IMR-90 (cell line): ENCODE data around the gene GTF2I.
"Not testable (repeated sequence)": the region's sequence is repeated elsewhere in the genome, so short reads cannot be mapped to it uniquely, and the experiment has no call there.

Experiments
- CTCF ChIP-seq: conservative IDR thresholded peaks from 2 replicates; pipeline ENCODE4 v1.5.1; 2012; ENCODE audit warnings: mild to moderate bottlenecking, low read depth, low read length, improper control_type of control experiment
- FOS ChIP-seq: fragments of 150-350 bp; IDR thresholded peaks from 2 replicates; pipeline ENCODE4 v1.6.1; 2016; ENCODE audit warnings: low read depth, low read length
- MAFK ChIP-seq: IDR thresholded peaks from 2 replicates; pipeline ENCODE4 v1.6.1; 2012; ENCODE audit warnings: low read depth, low read length, improper control_type of control experiment
- MAZ ChIP-seq: IDR thresholded peaks from 2 replicates; pipeline ENCODE4 v1.6.1; 2012; ENCODE audit warnings: low read depth, mild to moderate bottlenecking, low read length, improper control_type of control experiment, moderate library complexity, borderline replicate concordance
- NFE2L2 ChIP-seq: fragments of 150-350 bp; IDR thresholded peaks from 2 replicates; pipeline ENCODE4 v1.6.1; 2016; ENCODE audit warnings: low read depth, mild to moderate bottlenecking, low read length
- POLR2A ChIP-seq: IDR thresholded peaks from 2 replicates; pipeline ENCODE4 v1.6.1; 2012; ENCODE audit warnings: mild to moderate bottlenecking, low read depth, low read length
- RAD21 ChIP-seq: IDR thresholded peaks from 2 replicates; pipeline ENCODE4 v1.6.1; 2012; ENCODE audit warnings: low read length, improper control_type of control experiment
- RFX5 ChIP-seq: IDR thresholded peaks from 2 replicates; pipeline ENCODE4 v1.8.0; 2012; ENCODE audit warnings: low read depth, mild to moderate bottlenecking, low read length, moderate library complexity
- SMC3 ChIP-seq: fragments of 150-350 bp; IDR thresholded peaks from 2 replicates; pipeline ENCODE4 v1.6.1; 2016; ENCODE audit warnings: low read depth, mild to moderate bottlenecking, antibody characterized with exemption, low read length, moderate library complexity

- TF ChIP-seq CTCF, POLR2A, FOS, MAZ, RFX5, NFE2L2, RAD21, MAFK, SMC3: not testable (repeated sequence)
These were observed 114.6 kb downstream of the GTF2I start for GRCh38 chr7:74772093-74772492.
